WTC11 (cell line): ENCODE data around the gene TBX4. TPM values are rescaled to one million over a fixed set of nuclear protein-coding genes. Genes with fewer than 3 reads are reported as not detected.

Experiments used
- ATAC-seq: fragments of 200-7000 bp; cut with Tn5 transposase; 2 replicates; pipeline ENCODE4 v1.10.0; 2021; ENCODE audit warnings: mild to moderate bottlenecking, moderate library complexity
- CTCF ChIA-PET: fragments of 300-600 bp; sonication (Branson Sonifier 250); formaldehyde crosslinking; loops from one replicate; lab custom pipeline; 2021; ENCODE audit warnings: antibody characterized with exemption; lab: Charles Lee
- POLR2A ChIA-PET: fragments of 350-600 bp; sonication (Branson Sonifier 250); formaldehyde crosslinking; loops from one replicate; lab custom pipeline; 2021; ENCODE audit warnings: antibody characterized with exemption; lab: Charles Lee
- DNase-seq: peaks from one replicate; pipeline ENCODE4 v3.0.0; 2021; ENCODE audit warnings: low spot score
- H3K27ac Mint-ChIP-seq: 2 replicates; pipeline ENCODE4 v1.8.0; 2021; ENCODE audit warnings: mixed read lengths
- H3K27me3 Mint-ChIP-seq: 2 replicates; pipeline ENCODE4 v1.8.0; 2021; ENCODE audit warnings: low read depth, mild to moderate bottlenecking, moderate library complexity, mixed read lengths
- H3K36me3 Mint-ChIP-seq: 2 replicates; pipeline ENCODE4 v1.8.0; 2021; ENCODE audit warnings: mixed read lengths
- H3K4me1 Mint-ChIP-seq: 2 replicates; pipeline ENCODE4 v1.8.0; 2022; ENCODE audit warnings: mixed read lengths
- H3K4me3 Mint-ChIP-seq: 2 replicates; pipeline ENCODE4 v1.8.0; 2021; ENCODE audit warnings: mild to moderate bottlenecking, moderate library complexity, mixed read lengths
- H3K9me3 Mint-ChIP-seq: 2 replicates; pipeline ENCODE4 v1.8.0; 2021; ENCODE audit warnings: mixed read lengths
- CBFB ChIP-seq: sonication (generic); formaldehyde crosslinking; IDR thresholded peaks from 2 replicates; pipeline ENCODE4 v1.8.1; 2022; ENCODE audit warnings: mild to moderate bottlenecking, low read depth, missing genetic modification reagents
- ESRRA ChIP-seq: sonication (generic); formaldehyde crosslinking; IDR thresholded peaks from 2 replicates; pipeline ENCODE4 v1.8.1; 2022; ENCODE audit warnings: mild to moderate bottlenecking, missing genetic modification reagents, borderline replicate concordance
- FOXP1 ChIP-seq: sonication (generic); formaldehyde crosslinking; IDR thresholded peaks from 2 replicates; pipeline ENCODE4 v1.8.0; 2022; ENCODE audit warnings: missing genetic modification reagents, mild to moderate bottlenecking, moderate library complexity, borderline replicate concordance
- GABPB1 ChIP-seq: sonication (generic); formaldehyde crosslinking; IDR thresholded peaks from 2 replicates; pipeline ENCODE4 v1.8.1; 2023; ENCODE audit warnings: mild to moderate bottlenecking, missing genetic modification reagents
- JUN ChIP-seq: sonication (generic); formaldehyde crosslinking; IDR thresholded peaks from 2 replicates; pipeline ENCODE4 v1.8.0; 2023; ENCODE audit warnings: mild to moderate bottlenecking, missing genetic modification reagents
- MYBL2 ChIP-seq: sonication (generic); formaldehyde crosslinking; IDR thresholded peaks from 2 replicates; pipeline ENCODE4 v1.8.1; 2023; ENCODE audit warnings: mild to moderate bottlenecking, moderate library complexity, missing genetic modification reagents
- total RNA-seq: library from RNA; stranded (reverse); gene quantifications from 3 replicates; pipeline ENCODE4 v1.2.3, GENCODE V29; 2021
- TF ChIP-seq, protein P1 (sequence below): fragments of 250-450 bp; sonication (Bioruptor Pico); IDR thresholded peaks from 2 replicates; pipeline ENCODE4 v1.9.0; 2021; ENCODE audit warnings: moderate library complexity, mild to moderate bottlenecking, inconsistent platforms, borderline replicate concordance
- TF ChIP-seq, protein P2 (sequence below): sonication (generic); formaldehyde crosslinking; IDR thresholded peaks from 2 replicates; pipeline ENCODE4 v1.8.1; 2022; ENCODE audit warnings: low read depth, missing genetic modification reagents, borderline replicate concordance
- TF ChIP-seq, protein P3 (sequence below): fragments of 250-450 bp; sonication (Bioruptor Pico); conservative IDR thresholded peaks from 2 replicates; pipeline ENCODE4 v1.9.0; 2021; ENCODE audit warnings: mild to moderate bottlenecking
- TF ChIP-seq, protein P4 (sequence below): fragments of 200-600 bp; IDR thresholded peaks from 2 replicates; pipeline ENCODE4 v1.8.0; 2022; ENCODE audit warnings: antibody characterized with exemption
- TF ChIP-seq, protein P5 (sequence below): fragments of 250-450 bp; sonication (Bioruptor Pico); IDR thresholded peaks from 2 replicates; pipeline ENCODE4 v1.9.0; 2021; ENCODE audit warnings: mild to moderate bottlenecking, borderline replicate concordance

TBX4 gene
- total RNA-seq, 1 experiment from 2014 or later: not detected

DNA sequence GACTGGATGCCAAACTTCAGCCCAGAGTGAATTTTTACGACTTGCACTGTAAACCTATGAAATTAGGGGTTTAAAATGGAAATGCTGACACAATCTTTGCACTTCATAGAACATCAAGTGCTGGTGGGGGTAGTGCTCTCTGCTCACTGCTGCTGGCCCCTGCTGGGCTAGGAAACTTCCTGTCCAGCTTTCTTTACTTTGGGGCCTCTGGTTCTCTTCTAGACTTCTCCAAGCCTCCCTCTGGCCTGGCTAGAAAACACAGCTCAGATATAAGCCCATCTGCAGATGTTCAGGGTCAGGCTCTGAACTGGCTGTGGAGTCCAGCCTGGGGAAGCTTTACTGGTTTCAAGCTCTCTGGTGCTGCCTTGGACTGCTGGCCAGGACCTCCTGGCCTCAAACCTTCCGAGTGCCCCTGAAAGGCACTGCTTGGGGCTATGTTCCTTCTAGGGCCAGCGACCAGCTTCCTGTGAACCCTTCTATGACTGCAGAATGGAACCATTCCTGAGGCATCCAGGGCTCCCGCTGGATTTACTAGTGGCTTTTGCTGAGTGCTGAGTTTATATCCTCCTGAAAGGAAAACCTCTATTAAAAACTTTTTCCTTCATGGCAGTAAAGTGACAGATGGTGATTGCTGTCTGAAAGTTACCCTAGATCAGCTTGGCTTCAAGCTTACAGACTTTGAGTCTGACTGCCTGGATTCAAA, 59.4 kb downstream of the TBX4 start:
- H3K36me3 Mint-ChIP-seq: no peaks in the 10 kb centered on the region
- TF ChIP-seq, protein P1, sequence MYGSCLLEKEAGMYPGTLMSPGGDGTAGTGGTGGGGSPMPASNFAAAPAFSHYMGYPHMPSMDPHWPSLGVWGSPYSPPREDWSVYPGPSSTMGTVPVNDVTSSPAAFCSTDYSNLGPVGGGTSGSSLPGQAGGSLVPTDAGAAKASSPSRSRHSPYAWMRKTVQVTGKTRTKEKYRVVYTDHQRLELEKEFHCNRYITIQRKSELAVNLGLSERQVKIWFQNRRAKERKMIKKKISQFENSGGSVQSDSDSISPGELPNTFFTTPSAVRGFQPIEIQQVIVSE (CRISPR knock-in tag): no peak
- TF ChIP-seq, protein P2, sequence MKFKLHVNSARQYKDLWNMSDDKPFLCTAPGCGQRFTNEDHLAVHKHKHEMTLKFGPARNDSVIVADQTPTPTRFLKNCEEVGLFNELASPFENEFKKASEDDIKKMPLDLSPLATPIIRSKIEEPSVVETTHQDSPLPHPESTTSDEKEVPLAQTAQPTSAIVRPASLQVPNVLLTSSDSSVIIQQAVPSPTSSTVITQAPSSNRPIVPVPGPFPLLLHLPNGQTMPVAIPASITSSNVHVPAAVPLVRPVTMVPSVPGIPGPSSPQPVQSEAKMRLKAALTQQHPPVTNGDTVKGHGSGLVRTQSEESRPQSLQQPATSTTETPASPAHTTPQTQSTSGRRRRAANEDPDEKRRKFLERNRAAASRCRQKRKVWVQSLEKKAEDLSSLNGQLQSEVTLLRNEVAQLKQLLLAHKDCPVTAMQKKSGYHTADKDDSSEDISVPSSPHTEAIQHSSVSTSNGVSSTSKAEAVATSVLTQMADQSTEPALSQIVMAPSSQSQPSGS: no peak
- TF ChIP-seq, protein P3, sequence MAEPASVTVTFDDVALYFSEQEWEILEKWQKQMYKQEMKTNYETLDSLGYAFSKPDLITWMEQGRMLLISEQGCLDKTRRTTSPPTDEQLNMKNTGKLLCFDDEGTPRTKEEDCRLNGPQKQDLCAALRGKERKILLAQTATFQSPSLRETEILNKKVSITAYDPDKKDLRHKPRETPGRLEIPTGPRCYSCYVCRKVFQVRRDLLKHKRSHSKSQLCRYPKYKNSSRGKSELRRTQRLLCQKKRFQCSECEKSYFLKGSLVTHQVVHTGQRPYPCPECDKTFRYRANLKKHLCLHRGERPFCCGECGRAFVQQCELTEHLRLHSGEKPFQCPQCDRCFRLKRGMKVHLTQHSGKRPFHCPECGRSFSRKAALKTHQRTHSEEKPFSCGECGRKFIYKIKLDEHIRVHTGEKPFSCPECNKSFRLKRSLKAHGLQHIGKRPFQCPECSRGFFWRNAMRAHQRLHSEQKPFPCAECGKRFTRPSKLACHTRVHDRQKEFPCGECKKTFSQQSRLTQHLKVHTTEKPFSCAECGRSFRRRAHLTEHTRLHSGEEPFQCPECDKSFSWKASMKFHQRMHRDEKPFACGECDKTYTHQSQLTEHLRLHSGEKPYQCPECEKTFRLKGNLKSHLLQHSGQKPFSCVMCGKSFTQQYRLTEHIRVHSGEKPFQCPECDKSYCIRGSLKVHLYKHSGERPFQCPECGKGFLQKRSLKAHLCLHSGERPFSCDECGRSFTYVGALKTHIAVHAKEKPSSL (CRISPR knock-in tag): no peak
- no peak for TF ChIP-seq ESRRA (CRISPR knock-in tag)
- ChIA-PET POLR2A (no interaction called here), CTCF (interaction anchor here (1.2 to 1.3 kb wide), 2 partner anchors 13 to 15 kb away, joined by 3 read pairs; no protein-coding TSS in a partner anchor)
- ATAC-seq (no peak), DNase-seq (no peak)
- H3K27ac Mint-ChIP-seq: no peak overlapping the region
- H3K27me3 Mint-ChIP-seq: no peaks in the 10 kb centered on the region
- H3K4me1 Mint-ChIP-seq: peaks cover 4% of the 10 kb centered on the region
- H3K4me3 Mint-ChIP-seq: no peak overlapping the region
- H3K9me3 Mint-ChIP-seq: no peaks in the 10 kb centered on the region

DNA sequence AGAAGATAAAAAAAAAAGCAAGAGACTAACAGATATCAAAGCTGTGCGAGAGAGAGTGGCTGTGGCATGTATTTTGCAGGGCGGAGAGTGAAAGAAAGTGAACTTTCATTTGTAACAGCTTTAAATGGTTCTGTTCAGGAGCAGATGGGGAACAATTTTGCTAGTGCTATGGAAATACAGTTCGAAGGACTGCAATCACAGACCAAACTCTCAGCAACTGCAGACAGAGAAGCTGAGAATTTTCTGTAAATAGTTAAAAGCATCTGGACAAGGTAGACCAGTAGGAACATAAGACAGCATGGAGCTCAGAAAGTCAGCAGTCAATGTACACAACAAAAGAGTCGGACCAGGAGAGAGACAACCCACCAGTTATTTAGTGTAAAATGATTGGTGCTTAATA, 62.3 kb downstream of the TBX4 start:
- ATAC-seq: no peak

More for the DNA sequence above, 62.3 kb downstream of the TBX4 start:
- Mint-ChIP-seq H3K9me3 (no peaks in the 10 kb centered on the region), H3K27me3 (no peaks in the 10 kb centered on the region), H3K4me3 (no peak overlapping the region), H3K36me3 (no peaks in the 10 kb centered on the region), H3K4me1 (peaks cover 4% of the 10 kb centered on the region), H3K27ac (no peak overlapping the region)
- ChIA-PET CTCF (interaction anchor here (1.0 to 1.2 kb wide), 2 partner anchors 38 to 47 kb away, joined by 3 to 5 read pairs; no protein-coding TSS in a partner anchor), POLR2A (no interaction called here)
- TF ChIP-seq ESRRA (CRISPR knock-in tag): no peak
- TF ChIP-seq, protein P4, sequence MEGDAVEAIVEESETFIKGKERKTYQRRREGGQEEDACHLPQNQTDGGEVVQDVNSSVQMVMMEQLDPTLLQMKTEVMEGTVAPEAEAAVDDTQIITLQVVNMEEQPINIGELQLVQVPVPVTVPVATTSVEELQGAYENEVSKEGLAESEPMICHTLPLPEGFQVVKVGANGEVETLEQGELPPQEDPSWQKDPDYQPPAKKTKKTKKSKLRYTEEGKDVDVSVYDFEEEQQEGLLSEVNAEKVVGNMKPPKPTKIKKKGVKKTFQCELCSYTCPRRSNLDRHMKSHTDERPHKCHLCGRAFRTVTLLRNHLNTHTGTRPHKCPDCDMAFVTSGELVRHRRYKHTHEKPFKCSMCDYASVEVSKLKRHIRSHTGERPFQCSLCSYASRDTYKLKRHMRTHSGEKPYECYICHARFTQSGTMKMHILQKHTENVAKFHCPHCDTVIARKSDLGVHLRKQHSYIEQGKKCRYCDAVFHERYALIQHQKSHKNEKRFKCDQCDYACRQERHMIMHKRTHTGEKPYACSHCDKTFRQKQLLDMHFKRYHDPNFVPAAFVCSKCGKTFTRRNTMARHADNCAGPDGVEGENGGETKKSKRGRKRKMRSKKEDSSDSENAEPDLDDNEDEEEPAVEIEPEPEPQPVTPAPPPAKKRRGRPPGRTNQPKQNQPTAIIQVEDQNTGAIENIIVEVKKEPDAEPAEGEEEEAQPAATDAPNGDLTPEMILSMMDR: no peak
- TF ChIP-seq, protein P5, sequence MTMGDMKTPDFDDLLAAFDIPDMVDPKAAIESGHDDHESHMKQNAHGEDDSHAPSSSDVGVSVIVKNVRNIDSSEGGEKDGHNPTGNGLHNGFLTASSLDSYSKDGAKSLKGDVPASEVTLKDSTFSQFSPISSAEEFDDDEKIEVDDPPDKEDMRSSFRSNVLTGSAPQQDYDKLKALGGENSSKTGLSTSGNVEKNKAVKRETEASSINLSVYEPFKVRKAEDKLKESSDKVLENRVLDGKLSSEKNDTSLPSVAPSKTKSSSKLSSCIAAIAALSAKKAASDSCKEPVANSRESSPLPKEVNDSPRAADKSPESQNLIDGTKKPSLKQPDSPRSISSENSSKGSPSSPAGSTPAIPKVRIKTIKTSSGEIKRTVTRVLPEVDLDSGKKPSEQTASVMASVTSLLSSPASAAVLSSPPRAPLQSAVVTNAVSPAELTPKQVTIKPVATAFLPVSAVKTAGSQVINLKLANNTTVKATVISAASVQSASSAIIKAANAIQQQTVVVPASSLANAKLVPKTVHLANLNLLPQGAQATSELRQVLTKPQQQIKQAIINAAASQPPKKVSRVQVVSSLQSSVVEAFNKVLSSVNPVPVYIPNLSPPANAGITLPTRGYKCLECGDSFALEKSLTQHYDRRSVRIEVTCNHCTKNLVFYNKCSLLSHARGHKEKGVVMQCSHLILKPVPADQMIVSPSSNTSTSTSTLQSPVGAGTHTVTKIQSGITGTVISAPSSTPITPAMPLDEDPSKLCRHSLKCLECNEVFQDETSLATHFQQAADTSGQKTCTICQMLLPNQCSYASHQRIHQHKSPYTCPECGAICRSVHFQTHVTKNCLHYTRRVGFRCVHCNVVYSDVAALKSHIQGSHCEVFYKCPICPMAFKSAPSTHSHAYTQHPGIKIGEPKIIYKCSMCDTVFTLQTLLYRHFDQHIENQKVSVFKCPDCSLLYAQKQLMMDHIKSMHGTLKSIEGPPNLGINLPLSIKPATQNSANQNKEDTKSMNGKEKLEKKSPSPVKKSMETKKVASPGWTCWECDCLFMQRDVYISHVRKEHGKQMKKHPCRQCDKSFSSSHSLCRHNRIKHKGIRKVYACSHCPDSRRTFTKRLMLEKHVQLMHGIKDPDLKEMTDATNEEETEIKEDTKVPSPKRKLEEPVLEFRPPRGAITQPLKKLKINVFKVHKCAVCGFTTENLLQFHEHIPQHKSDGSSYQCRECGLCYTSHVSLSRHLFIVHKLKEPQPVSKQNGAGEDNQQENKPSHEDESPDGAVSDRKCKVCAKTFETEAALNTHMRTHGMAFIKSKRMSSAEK (CRISPR knock-in tag): no peak
- TF ChIP-seq CBFB: no peak
- TF ChIP-seq JUN (CRISPR knock-in tag): no peak
- TF ChIP-seq MYBL2 (CRISPR knock-in tag): no peak
- TF ChIP-seq FOXP1: no peak
- no peak for TF ChIP-seq GABPB1
- DNase-seq: no peak
